Stimulated activated CD8-positive, alpha-beta memory T cell treated with anti-CD3 and anti-CD28 coated beads, Interleukin-15, amount 100 ng/mL, for 24 hours (primary cell): ENCODE data around the gene NOMO2.
"Not testable (repeated sequence)": the region's sequence is repeated elsewhere in the genome, so short reads cannot be mapped to it uniquely, and the experiment has no call there.

Source experiments
- DNase-seq: peaks from one replicate; pipeline ENCODE4 v3.0.0-alpha.2; 2020; ENCODE audit warnings: low read depth

Gene NOMO2

GRCh38 chr16:18577942-18578341 is 16.0 kb upstream of the NOMO2 start:
- DNase-seq: not testable (repeated sequence)

GRCh38 chr16:18575945-18576344 is 14.0 kb upstream of the NOMO2 start:
- not testable (repeated sequence) for DNase-seq

GRCh38 chr16:18575298-18575917 is 13.5 kb upstream of the NOMO2 start:
- DNase-seq: not testable (repeated sequence)

GRCh38 chr16:18573887-18574286 is 12.0 kb upstream of the NOMO2 start:
- not testable (repeated sequence) for DNase-seq

DNA sequence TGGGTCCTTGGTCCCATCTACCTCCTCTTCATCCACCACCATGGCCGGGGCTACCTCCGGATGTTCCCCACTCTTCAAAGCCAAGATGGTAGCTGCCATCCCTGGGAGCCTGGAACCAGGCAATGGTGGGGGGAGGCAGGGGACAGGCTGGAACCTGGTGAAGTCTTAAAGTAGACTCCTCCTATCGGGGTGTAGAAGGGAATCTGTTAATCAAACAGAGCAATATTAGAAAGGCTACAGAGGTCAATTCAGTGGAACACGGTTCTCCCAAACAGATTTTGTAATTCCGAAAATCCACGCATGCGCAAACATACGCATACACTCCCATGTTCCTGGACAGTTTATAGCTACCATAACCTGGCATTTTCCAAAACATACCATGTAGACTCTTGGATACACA is 11.1 kb upstream of the NOMO2 start:
- not testable (repeated sequence) for DNase-seq

DNA sequence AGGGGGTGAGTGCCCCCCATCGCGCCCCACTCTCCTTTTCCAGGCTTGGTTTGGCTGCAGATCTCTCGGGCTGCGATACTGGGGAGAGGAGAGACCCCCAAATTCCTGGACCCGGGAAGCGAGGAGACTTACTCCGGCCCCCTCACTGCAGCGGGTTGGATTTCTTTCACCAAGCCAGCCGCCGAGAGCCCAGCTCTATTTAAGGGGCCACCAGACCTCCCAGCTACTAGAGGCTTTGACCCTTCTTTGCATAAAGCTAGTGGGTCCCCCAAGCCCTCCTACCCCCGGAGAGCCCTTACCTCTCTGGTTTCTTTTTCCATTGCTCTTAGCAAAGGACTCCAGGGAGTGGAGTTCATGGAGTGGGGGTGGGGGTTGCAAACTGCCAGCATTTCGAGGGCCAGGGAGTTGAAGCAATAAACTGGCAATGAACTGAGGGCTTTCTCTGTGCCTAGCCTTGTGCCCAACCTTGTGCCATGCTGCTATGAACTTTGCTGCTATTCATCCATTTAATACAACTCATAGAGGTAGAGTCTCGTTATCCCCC is 9.5 kb upstream of the NOMO2 start:
- DNase-seq: not testable (repeated sequence)

DNA sequence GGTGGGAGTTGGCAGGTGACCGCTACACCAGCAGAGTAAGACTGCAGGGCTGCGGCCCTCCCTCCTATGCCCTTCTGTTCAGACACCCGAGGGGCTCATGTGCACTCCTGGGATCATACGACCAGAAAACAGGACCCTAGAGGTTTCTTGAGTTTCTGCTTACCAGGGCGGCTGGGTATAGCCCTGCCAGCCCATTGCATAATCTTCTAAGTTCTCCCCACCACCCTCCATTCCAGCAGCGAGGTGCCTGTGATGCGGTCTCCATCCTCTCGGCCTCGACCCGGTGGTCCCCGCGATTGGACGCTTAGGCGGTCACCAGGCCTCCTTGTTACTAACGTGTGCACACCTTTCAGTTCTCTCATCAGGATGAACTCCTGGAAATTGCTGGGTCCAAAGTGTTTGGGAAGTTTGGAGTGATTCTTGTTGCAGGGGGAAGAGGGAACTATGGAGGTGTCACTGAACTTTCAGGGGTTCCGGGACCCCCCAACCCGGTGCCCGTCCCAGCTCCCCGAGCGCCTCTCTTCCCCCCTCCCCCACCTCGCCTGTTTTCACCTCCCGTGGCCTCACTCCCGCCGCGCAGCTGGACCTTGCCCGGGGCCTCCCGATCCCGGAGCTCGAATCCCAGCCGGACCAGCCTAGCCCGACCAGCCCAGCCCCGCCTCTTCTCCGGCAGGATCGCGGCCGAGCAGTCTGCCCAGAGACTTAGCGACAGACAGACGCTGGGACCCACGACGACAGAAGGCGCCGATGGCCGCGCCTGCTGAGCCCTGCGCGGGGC is 8.8 kb upstream of the NOMO2 start:
- DNase-seq: not testable (repeated sequence)

DNA sequence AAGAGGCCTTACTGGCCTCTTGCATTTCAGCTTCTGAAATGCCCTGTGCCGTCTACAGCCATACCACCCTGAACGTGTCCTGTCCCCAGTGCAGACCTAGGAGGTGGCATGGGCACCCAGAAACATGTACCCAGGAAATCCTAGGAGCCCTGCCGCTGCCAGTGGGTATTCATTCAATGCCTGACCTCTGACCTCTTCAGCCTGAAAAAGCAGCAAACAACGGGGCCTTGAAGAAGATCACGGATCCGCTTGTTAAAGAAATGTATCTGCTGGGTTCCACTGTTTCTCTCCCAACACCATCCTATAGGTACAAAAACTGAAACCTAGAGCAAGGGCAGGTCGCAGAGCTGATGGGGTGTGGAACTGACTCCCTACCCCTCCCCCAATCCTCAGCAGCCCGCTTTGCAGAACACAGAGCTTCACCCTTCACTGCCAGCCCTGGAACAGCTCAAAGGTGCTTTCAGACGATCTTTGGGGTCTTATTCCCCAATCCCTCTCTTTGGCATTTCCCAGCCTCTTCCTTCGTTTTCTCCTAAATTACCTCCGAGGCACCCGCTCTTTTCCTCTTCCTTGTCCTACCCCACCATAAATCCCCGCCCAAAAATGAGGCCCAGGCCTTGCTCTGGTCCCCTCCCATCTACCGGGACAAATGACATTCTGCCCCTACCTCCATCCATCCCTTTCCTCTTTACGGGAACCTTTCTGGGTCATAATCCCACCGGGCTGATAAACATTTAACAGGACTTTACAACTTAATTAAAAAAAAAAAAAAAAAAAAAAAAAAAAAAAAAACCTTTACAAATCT is 1.3 kb downstream of the NOMO2 start:
- DNase-seq: not testable (repeated sequence)

GRCh38 chr16:18553671-18554070 is 8.2 kb downstream of the NOMO2 start:
- not testable (repeated sequence) for DNase-seq

- not testable (repeated sequence) for DNase-seq
Observed at GRCh38 chr16:18547382-18547781, 14.5 kb downstream of the NOMO2 start.

DNA sequence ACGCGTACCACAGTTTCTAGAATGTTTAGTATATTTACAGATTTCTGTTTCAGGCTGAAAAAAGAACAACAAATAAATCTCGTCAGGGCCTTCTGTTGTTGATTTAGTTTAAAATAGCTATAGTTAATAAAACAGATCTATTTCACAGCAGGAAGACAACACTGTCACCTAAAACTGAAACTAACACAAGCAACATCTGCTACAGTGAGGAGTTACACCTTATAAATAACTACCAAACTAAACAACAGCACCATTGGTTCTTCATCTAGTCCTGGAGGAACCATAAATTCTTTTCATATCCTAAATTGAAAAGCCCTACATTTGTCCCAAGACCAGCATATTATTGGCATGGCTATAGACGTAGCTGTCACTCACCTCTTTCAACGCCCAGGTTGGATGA is 15.0 kb downstream of the NOMO2 start:
- not testable (repeated sequence) for DNase-seq

GRCh38 chr16:18544232-18545081 is 17.4 kb downstream of the NOMO2 start:
- DNase-seq: not testable (repeated sequence)

- not testable (repeated sequence) for DNase-seq
Observed at GRCh38 chr16:18541912-18542311, 20.0 kb downstream of the NOMO2 start.

- DNase-seq: not testable (repeated sequence)
Observed at GRCh38 chr16:18537004-18537403, 24.9 kb downstream of the NOMO2 start.

DNA sequence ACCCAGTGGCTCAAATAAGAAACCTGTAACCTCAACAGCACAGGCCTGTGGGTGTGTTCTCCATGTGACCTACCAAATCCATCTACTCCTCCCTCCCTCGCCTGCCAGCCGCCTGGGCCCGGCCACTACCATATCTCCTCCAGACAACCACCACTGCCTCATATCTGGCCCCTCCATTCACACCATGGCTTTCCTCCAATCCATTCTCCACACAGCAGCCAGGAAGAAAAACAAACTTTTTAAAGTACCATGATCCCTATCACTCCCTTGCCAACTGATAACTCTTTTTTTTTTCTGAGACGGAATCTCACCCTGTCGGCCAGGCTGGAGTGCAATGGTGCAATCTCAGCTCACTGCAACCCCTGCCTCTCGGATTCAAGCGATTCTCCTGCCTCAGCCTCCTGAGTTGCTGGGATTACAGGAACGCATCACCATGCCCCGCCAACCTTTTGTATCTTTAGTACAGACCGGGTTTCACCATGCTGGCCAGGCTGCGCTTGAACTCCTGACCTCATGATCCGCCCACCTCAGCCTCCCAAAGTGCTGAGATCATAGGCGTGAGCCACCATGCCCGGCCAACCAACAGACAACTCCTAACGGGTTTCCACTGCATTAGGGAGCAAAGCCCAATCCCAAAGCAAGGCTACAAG is 26.3 kb downstream of the NOMO2 start:
- not testable (repeated sequence) for DNase-seq

- DNase-seq: not testable (repeated sequence)
Observed at GRCh38 chr16:18534308-18534707, 27.6 kb downstream of the NOMO2 start.

- not testable (repeated sequence) for DNase-seq
Observed at GRCh38 chr16:18531323-18531722, 30.6 kb downstream of the NOMO2 start.

DNA sequence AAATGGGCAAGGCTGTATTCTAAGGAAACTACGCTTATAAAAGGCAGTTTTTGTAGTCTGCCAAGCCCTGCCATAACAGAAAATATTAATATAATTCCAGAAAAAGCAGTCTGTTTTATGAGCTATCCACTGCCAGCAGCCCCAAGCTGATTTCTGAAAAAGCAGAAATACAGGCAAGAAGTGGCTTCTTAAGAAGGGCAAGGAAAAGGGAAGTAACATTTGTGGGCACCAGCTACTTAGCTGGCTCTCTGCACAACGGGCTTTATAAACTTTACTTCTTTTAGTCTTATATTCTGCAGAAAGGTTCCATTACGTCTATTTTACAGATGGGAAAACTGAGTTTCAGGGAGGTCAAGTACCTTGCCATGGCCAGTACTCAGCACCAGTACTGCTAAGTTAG is 31.6 kb downstream of the NOMO2 start:
- not testable (repeated sequence) for DNase-seq

DNA sequence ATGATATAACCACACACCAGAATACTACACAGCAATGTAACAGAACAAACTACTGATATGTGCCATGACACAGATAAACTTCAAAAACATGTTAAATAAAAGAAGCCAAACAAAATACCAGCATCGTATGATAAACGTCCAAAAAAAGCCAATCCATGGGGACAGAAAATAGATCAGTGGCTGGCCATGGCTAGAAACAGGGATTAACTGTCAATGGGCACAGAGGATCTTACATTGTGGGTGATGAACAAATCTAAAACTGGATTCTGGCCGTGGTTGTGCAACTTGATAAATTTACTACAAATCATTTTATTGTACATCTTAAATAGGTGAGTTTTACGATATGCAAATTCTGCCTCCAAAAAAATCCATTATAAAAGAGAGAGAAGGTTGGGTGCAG is 35.4 kb downstream of the NOMO2 start:
- not testable (repeated sequence) for DNase-seq

DNA sequence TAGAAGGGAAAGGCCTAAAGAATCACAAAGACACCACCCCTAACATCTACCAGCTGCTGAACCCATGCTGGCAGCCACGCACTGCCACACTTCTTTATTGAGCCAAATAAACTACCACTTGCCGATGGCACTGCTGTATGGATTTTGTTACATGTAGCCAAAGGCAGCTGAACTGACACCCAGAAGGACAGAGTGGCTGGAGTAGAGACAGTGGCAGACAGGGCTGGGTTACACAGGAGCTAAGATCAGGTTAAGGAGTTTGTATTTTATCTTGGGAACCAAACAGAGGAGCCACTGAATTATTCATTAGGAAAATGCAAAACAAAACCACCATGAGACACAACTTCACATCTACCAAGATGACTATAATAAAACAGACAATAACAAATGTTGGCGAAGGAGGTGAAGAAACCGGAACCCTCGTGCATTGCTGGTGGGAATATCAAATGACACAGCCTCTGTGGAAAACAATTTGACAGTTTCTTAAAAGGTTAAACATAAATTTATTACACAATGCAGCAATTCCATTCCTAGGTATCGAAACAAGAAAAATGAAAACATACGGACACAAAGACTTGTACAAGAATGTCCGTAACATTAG is 35.9 kb downstream of the NOMO2 start:
- DNase-seq: not testable (repeated sequence)
